PC-9 (cell line): ENCODE data around the gene PLB1.

ENCODE experiments used
- CTCF ChIP-seq: fragments of 200-600 bp; sonication (generic); conservative IDR thresholded peaks from 2 replicates; pipeline ENCODE4 v1.6.1; 2017; ENCODE audit warnings: mixed run types, antibody characterized with exemption, mild to moderate bottlenecking, moderate library complexity
- EZH2 ChIP-seq: fragments of 200-600 bp; sonication (generic); IDR thresholded peaks from 2 replicates; pipeline ENCODE4 v1.8.0; 2017; ENCODE audit warnings: antibody characterized with exemption, low read depth

- no peak for TF ChIP-seq CTCF
- no peak for TF ChIP-seq EZH2
Observed at GRCh38 chr2:28451793-28452533, 43.9 kb upstream of the PLB1 start.
